PC-3 (cell line): ENCODE data around the gene GAS7. TPM values are rescaled to one million over a fixed set of nuclear protein-coding genes. Genes with fewer than 3 reads are reported as not detected.

Experiments used
- ATAC-seq: fragments of 200-7000 bp; cut with Tn5 transposase; 2 replicates; pipeline ENCODE4 v1.9.1; 2020; ENCODE audit warnings: mild to moderate bottlenecking, moderate library complexity
- BruUV-seq: library from RNA; stranded (reverse); fragments of 400-500 nt; replicated peaks from 2 replicates; lab custom pipeline; 2021; lab: Mats Ljungman, UMichigan
- CTCF ChIA-PET: fragments of 300-600 bp; sonication (Branson Sonifier 250); formaldehyde crosslinking; loops from one replicate; lab custom pipeline; 2022; ENCODE audit warnings: antibody characterized with exemption; lab: Charles Lee
- POLR2A ChIA-PET: fragments of 300-600 bp; sonication (Branson Sonifier 250); formaldehyde crosslinking; loops from one replicate; lab custom pipeline; 2022; ENCODE audit warnings: antibody characterized with exemption; ENCODE audit not compliant: unreplicated experiment; lab: Charles Lee
- DNase-seq: peaks from one replicate; pipeline ENCODE4 v3.0.0-alpha.2; 2015
- H2AFZ ChIP-seq: fragments of 300-600 bp; sonication (generic); 2 replicates; pipeline ENCODE4 v1.6.0; 2016; ENCODE audit warnings: antibody characterized with exemption, low read length
- H3F3A ChIP-seq: fragments of 300-600 bp; sonication (generic); one replicate; pipeline ENCODE4 v1.6.0; 2017; ENCODE audit warnings: antibody characterized with exemption, low read length, control low read depth, mild to moderate bottlenecking; ENCODE audit not compliant: unreplicated experiment
- H3K27ac ChIP-seq: fragments of 300-600 bp; sonication (generic); 2 replicates; pipeline ENCODE4 v1.5.1; 2016; ENCODE audit warnings: mild to moderate bottlenecking, low read length
- H3K27me3 ChIP-seq: fragments of 300-600 bp; sonication (generic); 2 replicates; pipeline ENCODE4 v1.6.1; 2016; ENCODE audit warnings: low read length, mixed read lengths
- H3K36me3 ChIP-seq: fragments of 300-600 bp; sonication (generic); 2 replicates; pipeline ENCODE4 v1.6.1; 2016; ENCODE audit warnings: low read depth, mixed run types, low read length, mixed read lengths
- H3K4me1 ChIP-seq: fragments of 300-600 bp; sonication (generic); 2 replicates; pipeline ENCODE4 v1.5.1; 2016; ENCODE audit warnings: low read length; ENCODE audit not compliant: insufficient read depth
- H3K4me2 ChIP-seq: fragments of 300-600 bp; sonication (generic); 2 replicates; pipeline ENCODE4 v1.6.0; 2016; ENCODE audit warnings: low read length
- H3K4me3 ChIP-seq: fragments of 300-600 bp; sonication (generic); 2 replicates; pipeline ENCODE4 v1.5.1; 2016; ENCODE audit warnings: mild to moderate bottlenecking, low read length, mixed read lengths
- H3K79me2 ChIP-seq: fragments of 300-600 bp; sonication (generic); 2 replicates; pipeline ENCODE4 v1.6.1; 2017; ENCODE audit warnings: low read length, mixed read lengths
- H3K9ac ChIP-seq: fragments of 300-600 bp; sonication (generic); 2 replicates; pipeline ENCODE4 v1.6.0; 2016; ENCODE audit warnings: mild to moderate bottlenecking, low read length
- H3K9me2 ChIP-seq: fragments of 300-600 bp; sonication (generic); replicated peaks from 2 replicates; pipeline ENCODE4 v1.6.1; 2016; ENCODE audit warnings: mixed run types, low read length, mixed read lengths
- H3K9me3 ChIP-seq: fragments of 300-600 bp; sonication (generic); 2 replicates; pipeline ENCODE4 v1.6.1; 2016; ENCODE audit warnings: low read length, mixed read lengths
- H4K20me1 ChIP-seq: fragments of 300-600 bp; sonication (generic); 2 replicates; pipeline ENCODE4 v1.6.1; 2016; ENCODE audit warnings: low read length, mixed read lengths
- EZH2 ChIP-seq: fragments of 300-600 bp; sonication (generic); IDR thresholded peaks from one replicate; pipeline ENCODE4 v1.6.1; 2017; ENCODE audit warnings: antibody characterized with exemption, mild to moderate bottlenecking, low read length; ENCODE audit not compliant: unreplicated experiment
- EZH2phosphoT487 ChIP-seq: fragments of 300-600 bp; sonication (generic); IDR thresholded peaks from 2 replicates; pipeline ENCODE4 v1.6.1; 2018; ENCODE audit warnings: mild to moderate bottlenecking, antibody characterized with exemption, low read length, borderline replicate concordance
- intact Hi-C: fragments of 100-400 bp; cut with micrococcal nuclease; formaldehyde crosslinking; loops from 2 replicates; pipeline ENCODE4 v1.9.0; 2023
- total RNA-seq: library from RNA; depleted of rRNA; stranded (reverse); fragments of >200 nt; gene quantifications from 2 replicates; pipeline ENCODE4 v1.2.3, GENCODE V29; 2014
- TF ChIP-seq, protein P1 (sequence below): fragments of 300-600 bp; sonication (generic); conservative IDR thresholded peaks from 2 replicates; pipeline ENCODE4 v1.5.1; 2017; ENCODE audit warnings: antibody characterized with exemption, low read depth, mild to moderate bottlenecking, low read length

Gene GAS7
- total RNA-seq, 1 experiment from 2014 or later: not detected

DNA sequence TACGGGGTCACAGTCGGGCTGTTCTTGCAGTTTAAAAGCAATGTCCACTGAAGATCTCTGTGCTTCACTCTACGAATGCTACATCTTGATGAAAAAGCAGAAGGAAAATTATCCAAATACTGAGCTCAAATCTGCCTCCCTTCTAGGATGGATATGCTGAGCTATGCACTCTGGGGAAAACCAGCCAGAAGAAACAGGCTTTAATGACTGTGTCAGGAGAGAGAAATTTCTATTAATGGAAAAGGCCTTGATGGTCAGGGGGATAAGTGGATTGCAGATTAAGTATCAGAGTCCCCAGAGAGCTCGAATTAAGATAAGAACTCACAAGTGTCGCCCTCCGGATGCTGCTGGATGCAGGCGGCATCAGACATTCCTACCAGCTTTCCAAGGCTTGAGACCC lies 253.7 kb downstream of the GAS7 start:
- intact Hi-C loops: no loop called here
- CTCF ChIA-PET: no interaction called here
- Histone ChIP-seq H3K79me2 (no peaks in the 10 kb centered on the region), H3F3A (no peaks in the 10 kb centered on the region), H3K4me3 (no peak overlapping the region), H3K36me3 (no peaks in the 10 kb centered on the region), H3K9me2 (no peaks in the 10 kb centered on the region), H3K4me1 (no peaks in the 10 kb centered on the region), H3K27ac (no peak overlapping the region), H3K4me2 (no peak overlapping the region), H4K20me1 (no peaks in the 10 kb centered on the region), H3K9me3 (no peaks in the 10 kb centered on the region), H3K27me3 (peaks cover 50% of the 10 kb centered on the region), H2AFZ (no peak overlapping the region), H3K9ac (no peak overlapping the region)
- TF ChIP-seq, protein P1, sequence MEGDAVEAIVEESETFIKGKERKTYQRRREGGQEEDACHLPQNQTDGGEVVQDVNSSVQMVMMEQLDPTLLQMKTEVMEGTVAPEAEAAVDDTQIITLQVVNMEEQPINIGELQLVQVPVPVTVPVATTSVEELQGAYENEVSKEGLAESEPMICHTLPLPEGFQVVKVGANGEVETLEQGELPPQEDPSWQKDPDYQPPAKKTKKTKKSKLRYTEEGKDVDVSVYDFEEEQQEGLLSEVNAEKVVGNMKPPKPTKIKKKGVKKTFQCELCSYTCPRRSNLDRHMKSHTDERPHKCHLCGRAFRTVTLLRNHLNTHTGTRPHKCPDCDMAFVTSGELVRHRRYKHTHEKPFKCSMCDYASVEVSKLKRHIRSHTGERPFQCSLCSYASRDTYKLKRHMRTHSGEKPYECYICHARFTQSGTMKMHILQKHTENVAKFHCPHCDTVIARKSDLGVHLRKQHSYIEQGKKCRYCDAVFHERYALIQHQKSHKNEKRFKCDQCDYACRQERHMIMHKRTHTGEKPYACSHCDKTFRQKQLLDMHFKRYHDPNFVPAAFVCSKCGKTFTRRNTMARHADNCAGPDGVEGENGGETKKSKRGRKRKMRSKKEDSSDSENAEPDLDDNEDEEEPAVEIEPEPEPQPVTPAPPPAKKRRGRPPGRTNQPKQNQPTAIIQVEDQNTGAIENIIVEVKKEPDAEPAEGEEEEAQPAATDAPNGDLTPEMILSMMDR: no peak
- TF ChIP-seq EZH2phosphoT487 (no peak), EZH2 (no peak)
- no peak for DNase-seq
- ATAC-seq: no peak
- BruUV-seq: no TSS peak
- POLR2A ChIA-PET: no interaction called here

DNA sequence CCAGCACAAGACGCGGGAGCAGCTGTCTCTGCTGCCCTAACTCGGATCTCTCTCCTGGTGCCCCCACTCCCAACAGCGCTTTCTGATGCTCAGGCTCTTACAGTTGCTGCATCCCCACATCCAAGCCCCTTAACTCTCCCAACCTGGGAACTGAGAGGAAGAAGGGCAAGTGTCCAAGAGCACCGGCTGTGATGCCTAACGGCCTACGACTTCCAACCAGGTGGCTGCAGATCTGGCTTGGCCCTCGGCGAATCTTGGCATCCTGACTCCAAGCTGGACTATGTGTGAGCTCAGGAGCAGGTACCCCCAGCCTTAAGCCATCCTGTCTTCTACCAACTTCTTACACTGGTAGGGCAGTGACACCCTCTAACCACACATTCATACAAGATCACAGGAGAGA lies 255.1 kb downstream of the GAS7 start:
- Histone ChIP-seq H3K36me3 (no peaks in the 10 kb centered on the region), H3K4me3 (no peak overlapping the region), H3K27me3 (peaks cover 50% of the 10 kb centered on the region), H3K9ac (no peak overlapping the region), H3F3A (no peaks in the 10 kb centered on the region), H3K4me2 (no peak overlapping the region), H3K4me1 (no peaks in the 10 kb centered on the region), H3K9me2 (no peaks in the 10 kb centered on the region), H4K20me1 (no peaks in the 10 kb centered on the region), H3K9me3 (no peaks in the 10 kb centered on the region), H3K79me2 (no peaks in the 10 kb centered on the region), H3K27ac (no peak overlapping the region), H2AFZ (no peak overlapping the region)
- ATAC-seq (no peak), DNase-seq (no peak)
- intact Hi-C loops: no loop called here
- POLR2A ChIA-PET: no interaction called here
- CTCF ChIA-PET: no interaction called here
- BruUV-seq: no TSS peak
- no peak for TF ChIP-seq EZH2phosphoT487
- TF ChIP-seq, protein P1: no peak
- no peak for TF ChIP-seq EZH2

DNA sequence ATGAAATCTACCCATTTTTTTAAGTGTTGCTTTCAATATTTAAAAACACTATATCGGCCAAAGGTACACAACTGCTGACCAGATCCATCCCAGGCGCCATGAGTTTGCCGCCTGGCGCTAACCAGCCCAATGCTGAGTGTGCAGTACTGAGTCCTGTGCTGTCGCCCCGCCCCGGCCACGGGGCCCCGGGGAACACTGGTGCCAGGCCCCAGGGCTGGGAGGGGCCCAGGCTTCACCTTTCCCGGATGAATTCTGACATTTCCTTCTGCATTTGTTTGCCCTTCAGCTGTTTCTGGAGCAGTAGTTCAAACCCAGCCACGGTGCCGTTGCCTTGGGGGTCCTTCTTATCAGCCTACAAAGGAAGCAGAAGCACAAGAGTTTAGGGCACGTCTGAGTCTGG lies 255.5 kb downstream of the GAS7 start:
- ChIA-PET POLR2A (no interaction called here), CTCF (no interaction called here)
- Histone ChIP-seq H3K27me3 (peaks cover 50% of the 10 kb centered on the region), H2AFZ (no peak overlapping the region), H3K79me2 (no peaks in the 10 kb centered on the region), H3K9me3 (no peaks in the 10 kb centered on the region), H3K4me1 (no peaks in the 10 kb centered on the region), H3K4me2 (no peak overlapping the region), H3K36me3 (no peaks in the 10 kb centered on the region), H3K9me2 (no peaks in the 10 kb centered on the region), H3K27ac (no peak overlapping the region), H3K9ac (no peak overlapping the region), H3K4me3 (no peak overlapping the region), H3F3A (no peaks in the 10 kb centered on the region), H4K20me1 (no peaks in the 10 kb centered on the region)
- DNase-seq (no peak), ATAC-seq (no peak)
- intact Hi-C loops: no loop called here
- BruUV-seq: no TSS peak
- TF ChIP-seq, protein P1: no peak
